OCI-LY7 (cell line): Measurements from ENCODE around the gene KCNQ1OT1.

Experiments
- CTCF ChIP-seq: fragments of 200-600 bp; sonication (generic); conservative IDR thresholded peaks from 2 replicates; pipeline ENCODE4 v1.5.1; 2014; ENCODE audit warnings: mild to moderate bottlenecking, antibody characterized with exemption, low read length, moderate library complexity, mixed read lengths
- EZH2phosphoT487 ChIP-seq: fragments of 200-600 bp; sonication (generic); IDR thresholded peaks from 2 replicates; pipeline ENCODE4 v1.6.1; 2018; ENCODE audit warnings: low read depth, borderline replicate concordance, mild to moderate bottlenecking, mixed run types, antibody characterized with exemption, low read length, moderate library complexity, mixed read lengths

GRCh38 chr11:2591805-2592204 is 108.0 kb downstream of the KCNQ1OT1 start:
- no peak for TF ChIP-seq CTCF
- TF ChIP-seq EZH2phosphoT487 = no peak
